OCI-LY7 (cell line): ENCODE results near the gene TIRAP. TPM values are rescaled to one million over a fixed set of nuclear protein-coding genes. Genes with fewer than 3 reads are reported as not detected.

Experiments used
- BruUV-seq: library from RNA; stranded (reverse); fragments of 400-500 nt; replicated peaks from 2 replicates; lab custom pipeline; 2021; lab: Mats Ljungman, UMichigan
- CTCF ChIA-PET: fragments of 300-600 bp; sonication (Branson Sonifier 250); formaldehyde crosslinking; loops from one replicate; lab custom pipeline; 2022; ENCODE audit warnings: antibody characterized with exemption; ENCODE audit not compliant: unreplicated experiment; lab: Charles Lee
- POLR2A ChIA-PET: fragments of 300-600 bp; sonication (Branson Sonifier 250); formaldehyde crosslinking; loops from one replicate; lab custom pipeline; 2022; ENCODE audit warnings: antibody characterized with exemption; lab: Charles Lee
- DNase-seq: peaks from one replicate; pipeline ENCODE4 v3.0.0-alpha.2; 2015; ENCODE audit warnings: low spot score
- H2AFZ ChIP-seq: fragments of 200-600 bp; sonication (generic), shearing (Covaris generic); 2 replicates; pipeline ENCODE4 v1.6.1; 2014; ENCODE audit warnings: mild to moderate bottlenecking, antibody characterized with exemption, low read length, moderate library complexity
- H3K27ac ChIP-seq: fragments of 200-600 bp; sonication (generic); 2 replicates; pipeline ENCODE4 v1.5.1; 2014; ENCODE audit warnings: mixed run types, low read depth, mild to moderate bottlenecking, moderate library complexity, low read length, inconsistent platforms; ENCODE audit not compliant: poor library complexity, severe bottlenecking
- H3K36me3 ChIP-seq: fragments of 200-600 bp; sonication (generic); 2 replicates; pipeline ENCODE4 v1.6.1; 2014; ENCODE audit warnings: mild to moderate bottlenecking, antibody characterized with exemption, low read length, moderate library complexity, mixed read lengths; ENCODE audit not compliant: insufficient read depth
- H3K4me1 ChIP-seq: fragments of 200-600 bp; sonication (generic); 2 replicates; pipeline ENCODE4 v1.5.1; 2014; ENCODE audit warnings: mild to moderate bottlenecking, low read length; ENCODE audit not compliant: insufficient read depth, poor library complexity, severe bottlenecking
- H3K4me2 ChIP-seq: fragments of 200-600 bp; sonication (generic); 2 replicates; pipeline ENCODE4 v1.6.1; 2014; ENCODE audit warnings: mild to moderate bottlenecking, low read length
- H3K4me3 ChIP-seq: fragments of 200-600 bp; sonication (generic); 2 replicates; pipeline ENCODE4 v1.5.1; 2014; ENCODE audit warnings: mild to moderate bottlenecking, low read depth, low read length; ENCODE audit not compliant: poor library complexity, severe bottlenecking
- H3K79me2 ChIP-seq: fragments of 200-600 bp; sonication (generic); 2 replicates; pipeline ENCODE4 v1.6.1; 2016; ENCODE audit warnings: low read depth, mild to moderate bottlenecking, low read length, moderate library complexity, mixed read lengths; ENCODE audit not compliant: insufficient read depth
- H3K9me2 ChIP-seq: fragments of 200-600 bp; sonication (generic); 2 replicates; pipeline ENCODE4 v1.6.1; 2016; ENCODE audit warnings: mild to moderate bottlenecking, low read length, mixed read lengths; ENCODE audit not compliant: insufficient read depth
- H3K9me3 ChIP-seq: fragments of 200-600 bp; sonication (generic); 2 replicates; pipeline ENCODE4 v1.6.1; 2014; ENCODE audit warnings: mild to moderate bottlenecking, mixed run types, low read length, mixed read lengths
- H4K20me1 ChIP-seq: fragments of 200-600 bp; sonication (generic); 2 replicates; pipeline ENCODE4 v1.6.1; 2014; ENCODE audit warnings: mild to moderate bottlenecking, antibody characterized with exemption, low read length, moderate library complexity, mixed read lengths; ENCODE audit not compliant: insufficient read depth
- CTCF ChIP-seq: fragments of 200-600 bp; sonication (generic); conservative IDR thresholded peaks from 2 replicates; pipeline ENCODE4 v1.5.1; 2014; ENCODE audit warnings: mild to moderate bottlenecking, antibody characterized with exemption, low read length, moderate library complexity, mixed read lengths
- EZH2phosphoT487 ChIP-seq: fragments of 200-600 bp; sonication (generic); IDR thresholded peaks from 2 replicates; pipeline ENCODE4 v1.6.1; 2018; ENCODE audit warnings: low read depth, borderline replicate concordance, mild to moderate bottlenecking, mixed run types, antibody characterized with exemption, low read length, moderate library complexity, mixed read lengths
- intact Hi-C: fragments of 100-400 bp; cut with micrococcal nuclease; formaldehyde crosslinking; loops from one replicate; pipeline ENCODE4 v1.10.0; 2022; ENCODE audit not compliant: unreplicated experiment
- total RNA-seq, 2 experiments: library from RNA; depleted of rRNA in 1 of 2; stranded (reverse); fragments of >200 nt in 1 of 2; shearing (Covaris generic) in 1 of 2; gene quantifications; 2 replicates each; pipeline ENCODE4 v1.2.3, GENCODE V29; 2014 to 2022

The TIRAP gene
- total RNA-seq, 2 experiments from 2014 or later: 3.4 to 9.8 TPM

- Histone ChIP-seq H3K36me3 (peaks cover 44% of the 10 kb centered on the region; the same call in 1 of the 2 replicates), H3K79me2 (no peaks in the 10 kb centered on the region), H3K4me1 (no peaks in the 10 kb centered on the region), H3K9me2 (no peaks in the 10 kb centered on the region), H3K4me2 (no peak overlapping the region), H3K27ac (no peak overlapping the region), H2AFZ (no peak overlapping the region), H3K9me3 (no peaks in the 10 kb centered on the region), H3K4me3 (no peak overlapping the region), H4K20me1 (no peaks in the 10 kb centered on the region)
- TF ChIP-seq EZH2phosphoT487 (no peak), CTCF (no peak)
- DNase-seq: no peak
- BruUV-seq: no TSS peak
- ChIA-PET POLR2A (interaction anchor here (0.5 to 0.6 kb wide), 3 partner anchors 19 to 59 kb away, joined by 3 read pairs; no protein-coding TSS in a partner anchor), CTCF (no interaction called here)
- intact Hi-C loops: no loop called here
These were observed 52.0 kb downstream of the TIRAP start for GRCh38 chr11:126334659-126335462.

- Histone ChIP-seq H3K9me2 (no peaks in the 10 kb centered on the region), H3K27ac (no peak overlapping the region), H2AFZ (no peak overlapping the region), H3K4me3 (no peak overlapping the region), H3K79me2 (no peaks in the 10 kb centered on the region), H3K4me1 (no peaks in the 10 kb centered on the region), H3K9me3 (no peaks in the 10 kb centered on the region), H3K4me2 (no peak overlapping the region), H4K20me1 (no peaks in the 10 kb centered on the region), H3K36me3 (peaks cover 44% of the 10 kb centered on the region; the same call in 1 of the 2 replicates)
- no peak for TF ChIP-seq CTCF
- no peak for TF ChIP-seq EZH2phosphoT487
- ChIA-PET CTCF (no interaction called here), POLR2A (interaction anchor here (0.6 kb wide), 2 partner anchors 28 to 59 kb away, joined by 3 read pairs; no protein-coding TSS in a partner anchor)
- no peak for DNase-seq
- intact Hi-C loops: no loop called here
- BruUV-seq: no TSS peak
These were observed 52.5 kb downstream of the TIRAP start for GRCh38 chr11:126335463-126335760.

- Histone ChIP-seq H2AFZ (no peak overlapping the region), H3K79me2 (no peaks in the 10 kb centered on the region), H3K4me3 (no peak overlapping the region), H3K4me1 (no peaks in the 10 kb centered on the region), H3K27ac (no peak overlapping the region), H4K20me1 (no peaks in the 10 kb centered on the region), H3K36me3 (peaks cover 43% of the 10 kb centered on the region; the same call in 1 of the 2 replicates), H3K9me2 (no peaks in the 10 kb centered on the region), H3K4me2 (no peak overlapping the region), H3K9me3 (no peaks in the 10 kb centered on the region)
- no TSS peak for BruUV-seq
- no peak for DNase-seq
- ChIA-PET CTCF (no interaction called here), POLR2A (no interaction called here)
- no peak for TF ChIP-seq CTCF
- no peak for TF ChIP-seq EZH2phosphoT487
- intact Hi-C loops: no loop called here
These were observed 53.2 kb downstream of the TIRAP start for GRCh38 chr11:126336138-126336541.
